Right ventricle myocardium superior (tissue), 1 donor: Measurements from ENCODE around the gene CERS3. TPM values are rescaled to one million over a fixed set of nuclear protein-coding genes. Genes with fewer than 3 reads are reported as not detected.

Source experiments
- ATAC-seq: fragments of 200-7000 bp; cut with Tn5 transposase; one replicate; pipeline ENCODE4 v1.9.1; 2020; ENCODE audit warnings: mild to moderate bottlenecking; ENCODE audit not compliant: poor library complexity
- DNase-seq: peaks from one replicate; pipeline ENCODE4 v3.0.0-alpha.2; 2020
- intact Hi-C: fragments of 100-400 bp; cut with DNase I; formaldehyde crosslinking; loops from one replicate; pipeline ENCODE4 v1.11.2; 2022
- total RNA-seq: library from RNA; stranded (reverse); fragmentation: NEBNext Ultra II Directional; extraction: Animal tissue kit (Norgen Biotek cat#: 25700); gene quantifications from one replicate; pipeline ENCODE4 v1.2.1, GENCODE V29; 2021
- donor health status: DM: no; HTN: yes; CAD: no; lungs with severe emphysema.

The CERS3 gene
- total RNA-seq, 1 donor from 2014 or later: not detected

- ATAC-seq (no peak), DNase-seq (no peak)
- intact Hi-C loops: no loop called here
Observed at GRCh38 chr15:100536733-100537132, 8.0 kb upstream of the CERS3 start.

- ATAC-seq (no peak), DNase-seq (no peak)
- intact Hi-C loops: no loop called here
Observed at GRCh38 chr15:100533886-100534285, 5.1 kb upstream of the CERS3 start.

GRCh38 chr15:100531823-100532327 is 3.1 kb upstream of the CERS3 start:
- DNase-seq: no peak
- intact Hi-C loops: no loop called here
- no peak for ATAC-seq

- intact Hi-C loops: no loop called here
- no peak for ATAC-seq
- no peak for DNase-seq
Observed at GRCh38 chr15:100531204-100531603, 2.5 kb upstream of the CERS3 start.

GRCh38 chr15:100529556-100529955 is 806 bp upstream of the CERS3 start:
- DNase-seq: no peak
- ATAC-seq: no peak
- intact Hi-C loops: no loop called here

GRCh38 chr15:100526027-100526481 is 2.7 kb downstream of the CERS3 start:
- DNase-seq: peak; percentile 81
- ATAC-seq: peak; percentile 99
- intact Hi-C loops: no loop called here

- intact Hi-C loops: no loop called here
Observed at GRCh38 chr15:100525436-100525835, 3.3 kb downstream of the CERS3 start.

GRCh38 chr15:100524326-100524725 is 4.4 kb downstream of the CERS3 start:
- intact Hi-C loops: no loop called here
- no peak for ATAC-seq
- no peak for DNase-seq

More at GRCh38 chr15:100525436-100525835, 3.3 kb downstream of the CERS3 start:
- ATAC-seq (no peak), DNase-seq (no peak)

- DNase-seq (no peak), ATAC-seq (no peak)
- intact Hi-C loops: no loop called here
Observed at GRCh38 chr15:100521907-100522306, 6.8 kb downstream of the CERS3 start.

GRCh38 chr15:100520132-100520921 is 8.4 kb downstream of the CERS3 start:
- ATAC-seq (peak; percentile 33), DNase-seq (no peak)
- intact Hi-C loops: no loop called here

- no peak for ATAC-seq
- DNase-seq: no peak
- intact Hi-C loops: no loop called here
Observed at GRCh38 chr15:100517846-100518245, 10.9 kb downstream of the CERS3 start.

GRCh38 chr15:100516643-100517512 is 11.9 kb downstream of the CERS3 start:
- no peak for DNase-seq
- peak; percentile 90 for ATAC-seq
- intact Hi-C loops: no loop called here

GRCh38 chr15:100515758-100516157 is 13.0 kb downstream of the CERS3 start:
- no peak for DNase-seq
- ATAC-seq: no peak

GRCh38 chr15:100508641-100509300 is 20.0 kb downstream of the CERS3 start:
- intact Hi-C loops: no loop called here
- ATAC-seq (no peak), DNase-seq (no peak)

More at GRCh38 chr15:100515758-100516157, 13.0 kb downstream of the CERS3 start:
- intact Hi-C loops: no loop called here

- DNase-seq (no peak), ATAC-seq (no peak)
- intact Hi-C loops: no loop called here
Observed at GRCh38 chr15:100502651-100503050, 26.1 kb downstream of the CERS3 start.

- intact Hi-C loops: no loop called here
- DNase-seq (no peak), ATAC-seq (no peak)
Observed at GRCh38 chr15:100501117-100501516, 27.6 kb downstream of the CERS3 start.

GRCh38 chr15:100500226-100500990 is 28.3 kb downstream of the CERS3 start:
- DNase-seq (no peak), ATAC-seq (no peak)
- intact Hi-C loops: no loop called here

- no peak for ATAC-seq
- DNase-seq: no peak
- intact Hi-C loops: no loop called here
Observed at GRCh38 chr15:100495861-100496260, 32.9 kb downstream of the CERS3 start.
